Subcutaneous adipose tissue (tissue), 1 donor: ENCODE results near the gene LASP1NB.

Experiments used
- CTCF ChIP-seq: fragments of 450-650 bp; IDR thresholded peaks from one replicate; pipeline ENCODE4 v1.5.1; 2016; ENCODE audit warnings: low read depth, mild to moderate bottlenecking, control low read depth, antibody characterized with exemption, moderate library complexity

Gene LASP1NB

DNA sequence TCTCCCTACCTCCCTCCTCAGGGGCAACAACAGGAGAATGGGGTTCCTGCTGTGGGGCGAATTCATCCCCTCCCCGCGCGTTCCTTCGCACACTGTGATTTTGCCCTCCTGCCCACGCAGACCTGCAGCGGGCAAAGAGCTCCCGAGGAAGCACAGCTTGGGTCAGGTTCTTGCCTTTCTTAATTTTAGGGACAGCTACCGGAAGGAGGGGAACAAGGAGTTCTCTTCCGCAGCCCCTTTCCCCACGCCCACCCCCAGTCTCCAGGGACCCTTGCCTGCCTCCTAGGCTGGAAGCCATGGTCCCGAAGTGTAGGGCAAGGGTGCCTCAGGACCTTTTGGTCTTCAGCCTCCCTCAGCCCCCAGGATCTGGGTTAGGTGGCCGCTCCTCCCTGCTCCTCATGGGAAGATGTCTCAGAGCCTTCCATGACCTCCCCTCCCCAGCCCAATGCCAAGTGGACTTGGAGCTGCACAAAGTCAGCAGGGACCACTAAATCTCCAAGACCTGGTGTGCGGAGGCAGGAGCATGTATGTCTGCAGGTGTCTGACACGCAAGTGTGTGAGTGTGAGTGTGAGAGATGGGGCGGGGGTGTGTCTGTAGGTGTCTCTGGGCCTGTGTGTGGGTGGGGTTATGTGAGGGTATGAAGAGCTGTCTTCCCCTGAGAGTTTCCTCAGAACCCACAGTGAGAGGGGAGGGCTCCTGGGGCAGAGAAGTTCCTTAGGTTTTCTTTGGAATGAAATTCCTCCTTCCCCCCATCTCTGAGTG lies 5.9 kb upstream of the LASP1NB start:
- TF ChIP-seq CTCF: no peak

DNA sequence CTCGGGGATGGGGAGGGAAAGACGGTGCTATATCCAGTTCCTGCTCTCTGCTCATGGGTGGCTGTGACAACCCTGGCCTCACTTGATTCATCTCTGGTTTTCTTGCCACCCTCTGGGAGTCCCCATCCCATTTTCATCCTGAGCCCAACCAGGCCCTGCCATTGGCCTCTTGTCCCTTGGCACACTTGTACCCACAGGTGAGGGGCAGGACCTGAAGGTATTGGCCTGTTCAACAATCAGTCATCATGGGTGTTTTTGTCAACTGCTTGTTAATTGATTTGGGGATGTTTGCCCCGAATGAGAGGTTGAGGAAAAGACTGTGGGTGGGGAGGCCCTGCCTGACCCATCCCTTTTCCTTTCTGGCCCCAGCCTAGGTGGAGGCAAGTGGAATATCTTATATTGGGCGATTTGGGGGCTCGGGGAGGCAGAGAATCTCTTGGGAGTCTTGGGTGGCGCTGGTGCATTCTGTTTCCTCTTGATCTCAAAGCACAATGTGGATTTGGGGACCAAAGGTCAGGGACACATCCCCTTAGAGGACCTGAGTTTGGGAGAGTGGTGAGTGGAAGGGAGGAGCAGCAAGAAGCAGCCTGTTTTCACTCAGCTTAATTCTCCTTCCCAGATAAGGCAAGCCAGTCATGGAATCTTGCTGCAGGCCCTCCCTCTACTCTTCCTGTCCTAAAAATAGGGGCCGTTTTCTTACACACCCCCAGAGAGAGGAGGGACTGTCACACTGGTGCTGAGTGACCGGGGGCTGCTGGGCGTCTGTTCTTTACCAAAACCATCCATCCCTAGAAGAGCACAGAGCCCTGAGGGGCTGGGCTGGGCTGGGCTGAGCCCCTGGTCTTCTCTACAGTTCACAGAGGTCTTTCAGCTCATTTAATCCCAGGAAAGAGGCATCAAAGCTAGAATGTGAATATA lies 4.8 kb upstream of the LASP1NB start:
- no peak for TF ChIP-seq CTCF

DNA sequence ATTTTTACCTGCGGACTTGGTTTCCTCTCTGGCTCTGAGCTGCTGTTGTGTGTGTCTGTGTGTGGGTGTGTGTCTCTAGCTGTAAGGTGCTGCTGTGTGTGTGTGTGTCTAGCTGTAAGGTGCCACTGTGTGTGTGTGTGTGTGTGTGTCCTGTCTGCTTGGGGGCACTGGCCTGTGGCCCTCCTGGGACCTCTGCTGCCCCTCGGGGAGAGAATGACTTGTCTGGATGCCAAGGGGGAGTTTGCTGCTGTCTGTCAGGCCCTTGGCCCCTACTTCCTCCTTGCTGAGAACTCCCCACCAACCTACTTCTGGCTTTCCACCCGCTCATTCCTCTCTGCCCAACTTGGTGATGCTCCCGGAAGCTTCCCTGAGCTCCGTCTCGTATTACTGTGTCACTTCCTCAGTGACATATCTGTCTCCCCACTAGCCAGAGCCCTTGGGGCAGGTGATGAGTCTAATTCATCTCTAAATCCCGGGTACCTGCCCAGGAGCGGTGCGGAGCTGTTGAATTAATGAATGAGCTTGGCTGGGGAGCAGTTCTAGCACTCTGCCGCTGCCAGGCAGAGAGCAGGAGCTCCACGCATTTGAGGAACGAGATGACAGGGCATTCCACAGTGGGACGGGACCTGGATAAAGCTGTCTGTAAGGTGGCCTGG lies 3.5 kb upstream of the LASP1NB start:
- TF ChIP-seq CTCF: no peak

GRCh38 chr17:38922538-38923297 lies 2.7 kb upstream of the LASP1NB start:
- TF ChIP-seq CTCF: no peak

GRCh38 chr17:38926293-38927070 lies 1.1 kb downstream of the LASP1NB start:
- TF ChIP-seq CTCF: no peak

DNA sequence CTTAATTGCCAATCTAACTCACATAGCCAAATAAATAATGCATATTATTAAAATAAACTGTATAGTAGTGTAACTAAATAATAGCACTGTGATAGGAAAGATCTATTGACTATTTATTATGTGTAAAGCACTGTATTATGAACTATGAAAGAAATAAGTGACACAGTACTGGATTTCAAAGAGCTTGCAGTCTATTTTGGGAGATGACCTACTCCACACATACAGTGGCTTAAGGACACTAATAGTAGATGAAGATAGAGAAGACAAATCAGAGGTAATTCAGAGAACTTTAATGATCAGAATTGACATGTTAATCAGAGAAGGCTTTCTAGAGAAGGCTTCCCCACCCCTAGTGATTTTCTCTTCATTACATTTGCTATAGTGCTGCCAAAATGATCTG lies 14.6 kb downstream of the LASP1NB start:
- TF ChIP-seq CTCF: no peak
